Astrocyte (in vitro differentiated cells and primary cell): Measurements from ENCODE around the gene SMIM7. TPM values are rescaled to one million over a fixed set of nuclear protein-coding genes. Genes with fewer than 3 reads are reported as not detected.

Experiments used
- DNase-seq: peaks from one replicate; pipeline ENCODE4 v3.0.0-alpha.2; 2010; ENCODE audit warnings: low read depth
- FAIRE-seq: peaks from 2 replicates; lab custom pipeline; 2011; peaks lifted over from hg19 to GRCh38; lab: Jason Lieb, UNC
- H2AFZ ChIP-seq: 2 replicates; pipeline ENCODE4 v1.6.0; 2012; ENCODE audit warnings: low read depth, low read length, inconsistent platforms
- H3K27ac ChIP-seq: 2 replicates; pipeline ENCODE4 v1.5.1; 2011; ENCODE audit warnings: low read depth, low read length, inconsistent platforms
- H3K27me3 ChIP-seq: 2 replicates; pipeline ENCODE4 v1.6.0; 2011; ENCODE audit warnings: low read length, inconsistent platforms; ENCODE audit not compliant: insufficient read depth
- H3K36me3 ChIP-seq: 2 replicates; pipeline ENCODE4 v1.5.1; 2011; ENCODE audit warnings: low read length, inconsistent platforms; ENCODE audit not compliant: insufficient read depth
- H3K4me1 ChIP-seq: 2 replicates; pipeline ENCODE4 v1.5.1; 2011; ENCODE audit warnings: low read length, inconsistent platforms; ENCODE audit not compliant: insufficient read depth
- H3K4me2 ChIP-seq: 2 replicates; pipeline ENCODE4 v1.6.0; 2012; ENCODE audit warnings: low read length, inconsistent platforms
- H3K4me3 ChIP-seq: 2 replicates; pipeline ENCODE4 v1.5.1; 2011; ENCODE audit warnings: low read depth, mild to moderate bottlenecking, low read length, inconsistent platforms; ENCODE audit not compliant: insufficient read depth
- H3K79me2 ChIP-seq: 2 replicates; pipeline ENCODE4 v1.6.0; 2012; ENCODE audit warnings: mild to moderate bottlenecking, low read length, inconsistent platforms; ENCODE audit not compliant: insufficient read depth
- H3K9ac ChIP-seq: 2 replicates; pipeline ENCODE4 v1.6.0; 2012; ENCODE audit warnings: mild to moderate bottlenecking, low read length, inconsistent platforms
- H3K9me3 ChIP-seq: 2 replicates; pipeline ENCODE4 v1.5.1; 2012; ENCODE audit warnings: low read depth, mild to moderate bottlenecking, low read length, inconsistent platforms; ENCODE audit not compliant: insufficient read depth
- H4K20me1 ChIP-seq: 2 replicates; pipeline ENCODE4 v1.6.0; 2012; ENCODE audit warnings: low read length, inconsistent platforms; ENCODE audit not compliant: insufficient read depth
- H3K27ac Mint-ChIP-seq: one replicate; pipeline ENCODE4 v1.8.0; 2021; ENCODE audit warnings: mild to moderate bottlenecking, mixed read lengths; ENCODE audit not compliant: unreplicated experiment
- H3K27me3 Mint-ChIP-seq: one replicate; pipeline ENCODE4 v1.8.0; 2021; ENCODE audit warnings: low read depth, mixed read lengths; ENCODE audit not compliant: unreplicated experiment
- H3K36me3 Mint-ChIP-seq: one replicate; pipeline ENCODE4 v1.8.0; 2021; ENCODE audit warnings: low read depth, mixed read lengths; ENCODE audit not compliant: unreplicated experiment
- H3K4me1 Mint-ChIP-seq: one replicate; pipeline ENCODE4 v1.8.0; 2021; ENCODE audit warnings: low read depth, mixed read lengths; ENCODE audit not compliant: unreplicated experiment
- H3K4me3 Mint-ChIP-seq: one replicate; pipeline ENCODE4 v1.8.0; 2021; ENCODE audit warnings: mild to moderate bottlenecking, moderate library complexity, mixed read lengths; ENCODE audit not compliant: unreplicated experiment
- H3K9me3 Mint-ChIP-seq: one replicate; pipeline ENCODE4 v1.8.0; 2021; ENCODE audit warnings: mild to moderate bottlenecking, mixed read lengths; ENCODE audit not compliant: unreplicated experiment
- EZH2 ChIP-seq: IDR thresholded peaks from 2 replicates; pipeline ENCODE4 v1.6.1; 2012; ENCODE audit warnings: mild to moderate bottlenecking, low read length, inconsistent platforms; ENCODE audit not compliant: insufficient read depth
- total RNA-seq: library from RNA; stranded (reverse); gene quantifications from 2 replicates; pipeline ENCODE4 v1.2.1, GENCODE V29; 2021
- TF ChIP-seq, protein P1 (sequence below): IDR thresholded peaks from 2 replicates; pipeline ENCODE4 v1.5.1; 2011; ENCODE audit warnings: low read depth, mild to moderate bottlenecking, inconsistent platforms, low read length, moderate library complexity; ENCODE audit not compliant: insufficient read depth

The SMIM7 gene
- total RNA-seq, 1 donor from 2014 or later = 45.3 TPM

DNA sequence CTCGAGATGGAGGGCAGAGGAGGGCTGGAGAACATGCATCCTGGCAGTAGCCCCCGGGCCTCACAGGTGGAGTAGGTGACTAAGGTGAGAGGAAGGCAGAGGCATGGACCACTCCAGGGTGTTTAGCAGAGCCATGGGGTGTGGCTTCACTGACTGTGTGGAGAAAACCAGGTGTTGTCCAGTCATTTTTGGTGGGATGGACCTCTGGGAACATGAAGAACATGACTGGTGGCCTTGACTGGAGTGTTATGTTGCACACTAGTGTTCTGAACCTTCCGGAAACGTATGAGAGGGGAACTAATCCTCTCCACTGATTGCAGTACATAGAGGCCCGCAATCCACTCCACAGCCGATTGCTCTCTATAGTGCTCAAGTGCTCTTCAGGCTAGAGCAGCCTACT is 48.8 kb downstream of the SMIM7 start:
- no peaks in the 10 kb centered on the region for H3K9me3 Mint-ChIP-seq
- FAIRE-seq (no peak), DNase-seq (no peak)
- Histone ChIP-seq H3K36me3 (no peaks in the 10 kb centered on the region), H3K4me1 (no peaks in the 10 kb centered on the region), H3K27me3 (no peaks in the 10 kb centered on the region), H3K4me2 (no peak overlapping the region), H4K20me1 (peaks cover 97% of the 10 kb centered on the region), H2AFZ (no peak overlapping the region), H3K4me3 (no peak overlapping the region), H3K9me3 (no peaks in the 10 kb centered on the region), H3K9ac (no peak overlapping the region), H3K27ac (no peak overlapping the region), H3K79me2 (peaks cover 98% of the 10 kb centered on the region)
- no peak overlapping the region for H3K27ac Mint-ChIP-seq
- H3K4me1 Mint-ChIP-seq = peaks cover 18% of the 10 kb centered on the region
- H3K4me3 Mint-ChIP-seq = no peak overlapping the region
- peaks cover 2% of the 10 kb centered on the region for H3K36me3 Mint-ChIP-seq
- no peak for TF ChIP-seq EZH2
- TF ChIP-seq, protein P1, sequence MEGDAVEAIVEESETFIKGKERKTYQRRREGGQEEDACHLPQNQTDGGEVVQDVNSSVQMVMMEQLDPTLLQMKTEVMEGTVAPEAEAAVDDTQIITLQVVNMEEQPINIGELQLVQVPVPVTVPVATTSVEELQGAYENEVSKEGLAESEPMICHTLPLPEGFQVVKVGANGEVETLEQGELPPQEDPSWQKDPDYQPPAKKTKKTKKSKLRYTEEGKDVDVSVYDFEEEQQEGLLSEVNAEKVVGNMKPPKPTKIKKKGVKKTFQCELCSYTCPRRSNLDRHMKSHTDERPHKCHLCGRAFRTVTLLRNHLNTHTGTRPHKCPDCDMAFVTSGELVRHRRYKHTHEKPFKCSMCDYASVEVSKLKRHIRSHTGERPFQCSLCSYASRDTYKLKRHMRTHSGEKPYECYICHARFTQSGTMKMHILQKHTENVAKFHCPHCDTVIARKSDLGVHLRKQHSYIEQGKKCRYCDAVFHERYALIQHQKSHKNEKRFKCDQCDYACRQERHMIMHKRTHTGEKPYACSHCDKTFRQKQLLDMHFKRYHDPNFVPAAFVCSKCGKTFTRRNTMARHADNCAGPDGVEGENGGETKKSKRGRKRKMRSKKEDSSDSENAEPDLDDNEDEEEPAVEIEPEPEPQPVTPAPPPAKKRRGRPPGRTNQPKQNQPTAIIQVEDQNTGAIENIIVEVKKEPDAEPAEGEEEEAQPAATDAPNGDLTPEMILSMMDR = no peak
- no peaks in the 10 kb centered on the region for H3K27me3 Mint-ChIP-seq

DNA sequence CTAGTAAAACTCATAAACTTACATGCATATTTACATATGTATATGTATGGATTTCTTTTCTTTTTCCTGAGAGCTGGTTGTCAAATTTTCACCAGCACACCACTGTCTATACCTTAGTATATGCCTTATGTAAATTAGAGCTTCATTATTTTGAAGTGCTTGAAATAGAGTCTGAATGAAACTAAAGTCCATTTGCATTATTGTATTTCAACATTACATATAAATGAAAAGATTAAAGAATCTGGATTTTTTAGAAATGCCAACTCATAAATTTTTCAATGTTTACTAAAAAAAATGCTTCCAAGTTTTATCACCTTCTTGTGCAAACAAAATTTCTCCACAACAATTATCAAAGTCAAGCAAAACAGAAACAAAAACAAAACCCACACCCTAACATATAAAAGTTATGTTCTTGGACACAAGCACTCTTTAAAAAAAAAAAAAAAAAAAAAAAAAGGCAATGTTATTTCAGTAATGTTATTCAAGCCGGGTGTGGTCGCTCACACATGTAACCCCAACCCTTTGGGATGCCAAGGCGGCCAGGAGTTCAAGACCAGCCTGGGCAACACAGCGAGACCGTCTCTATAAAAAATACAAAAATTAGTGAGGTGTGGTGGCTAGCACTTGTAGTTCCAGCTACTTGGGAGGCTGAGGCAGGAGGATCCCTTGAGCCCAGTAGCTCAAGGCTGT is 50.3 kb downstream of the SMIM7 start:
- Mint-ChIP-seq H3K27ac (no peak overlapping the region), H3K9me3 (no peaks in the 10 kb centered on the region), H3K4me1 (peaks cover 19% of the 10 kb centered on the region), H3K27me3 (no peaks in the 10 kb centered on the region), H3K4me3 (no peak overlapping the region), H3K36me3 (peaks cover 5% of the 10 kb centered on the region)
- no peaks in the 10 kb centered on the region for H3K27me3 ChIP-seq
- DNase-seq (no peak), FAIRE-seq (no peak)
- H3K4me3 ChIP-seq = no peak overlapping the region
- peaks cover 6% of the 10 kb centered on the region for H3K4me1 ChIP-seq
- peaks cover 98% of the 10 kb centered on the region for H3K79me2 ChIP-seq
- no peaks in the 10 kb centered on the region for H3K9me3 ChIP-seq
- H4K20me1 ChIP-seq = peaks cover 97% of the 10 kb centered on the region
- H3K9ac ChIP-seq = no peak overlapping the region
- TF ChIP-seq, protein P1 = no peak
- no peak for TF ChIP-seq EZH2
- H3K36me3 ChIP-seq = no peaks in the 10 kb centered on the region
- no peak overlapping the region for H3K4me2 ChIP-seq
- H3K27ac ChIP-seq = no peak overlapping the region
- no peak overlapping the region for H2AFZ ChIP-seq

DNA sequence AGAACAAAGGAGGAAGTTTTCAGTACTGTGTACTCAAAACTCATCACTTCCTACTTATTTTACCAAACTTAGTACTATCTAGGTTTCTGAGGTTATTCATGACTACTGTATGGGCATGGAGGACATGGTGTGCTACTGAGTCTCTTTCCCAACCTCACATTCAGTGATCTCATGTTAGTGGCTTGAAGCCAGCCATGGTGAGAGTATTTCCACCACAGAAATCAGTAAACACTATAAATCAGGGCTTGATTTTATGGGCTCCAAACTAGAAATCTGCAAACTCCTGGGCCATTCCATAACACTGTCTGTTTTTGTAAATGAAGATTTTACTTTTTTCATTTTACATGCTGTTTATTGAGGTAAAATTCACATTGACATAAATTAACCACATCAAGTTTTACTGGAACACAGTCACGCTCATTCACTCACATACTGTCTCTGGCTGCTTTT is 51.6 kb downstream of the SMIM7 start:
- Mint-ChIP-seq H3K36me3 (peaks cover 5% of the 10 kb centered on the region), H3K4me3 (no peak overlapping the region), H3K27me3 (no peaks in the 10 kb centered on the region), H3K4me1 (peaks cover 18% of the 10 kb centered on the region), H3K9me3 (no peaks in the 10 kb centered on the region), H3K27ac (no peak overlapping the region)
- Histone ChIP-seq H3K9me3 (no peaks in the 10 kb centered on the region), H4K20me1 (peaks cover 97% of the 10 kb centered on the region), H3K9ac (no peak overlapping the region), H3K27ac (no peak overlapping the region), H3K36me3 (no peaks in the 10 kb centered on the region), H2AFZ (no peak overlapping the region), H3K79me2 (peaks cover 98% of the 10 kb centered on the region), H3K4me3 (no peak overlapping the region), H3K27me3 (no peaks in the 10 kb centered on the region), H3K4me2 (no peak overlapping the region), H3K4me1 (peaks cover 6% of the 10 kb centered on the region)
- FAIRE-seq = no peak
- DNase-seq = peak; percentile 73
- TF ChIP-seq, protein P1 = no peak
- no peak for TF ChIP-seq EZH2
